ENCODE data around the gene ERVH48-1. TPM values are rescaled to one million over a fixed set of nuclear protein-coding genes. Genes with fewer than 3 reads are reported as not detected.
"Not testable (repeated sequence)": the region's sequence is repeated elsewhere in the genome, so short reads cannot be mapped to it uniquely, and the experiment has no call there.

ERVH48-1 gene
- total RNA-seq, 1 donor from 2014 or later = 0.39 TPM

- intact Hi-C loops (cut with micrococcal nuclease) = not testable (repeated sequence)
These were observed 16.9 kb downstream of the ERVH48-1 start for GRCh38 chr21:42908484-42908883.

- intact Hi-C loops (cut with micrococcal nuclease) = no loop called here
These were observed 19.2 kb downstream of the ERVH48-1 start for GRCh38 chr21:42906233-42906632.

GRCh38 chr21:42905195-42905594 is 20.2 kb downstream of the ERVH48-1 start:
- intact Hi-C loops (cut with micrococcal nuclease) = no loop called here

- intact Hi-C loops (cut with micrococcal nuclease) = no loop called here
These were observed 21.6 kb downstream of the ERVH48-1 start for GRCh38 chr21:42903817-42904216.

GRCh38 chr21:42900446-42900845 is 25.0 kb downstream of the ERVH48-1 start:
- intact Hi-C loops (cut with micrococcal nuclease) = no loop called here

GRCh38 chr21:42892931-42893755 is 32.3 kb downstream of the ERVH48-1 start, which contains the start of gene NDUFV3:
TSS of gene NDUFV3 (plus strand) at chr21:42893309. CDS start at chr21:42893334, 25 bp downstream.
- intact Hi-C loops (cut with micrococcal nuclease) = loop anchor here (1.0 kb wide), 2 partner anchors 14 to 81 kb away; partner anchors contain the start of genes PKNOX1 and WDR4

- intact Hi-C loops (cut with micrococcal nuclease) = no loop called here
These were observed 32.9 kb downstream of the ERVH48-1 start for GRCh38 chr21:42892582-42892930.

- intact Hi-C loops (cut with micrococcal nuclease) = no loop called here
These were observed 38.1 kb downstream of the ERVH48-1 start for GRCh38 chr21:42887326-42887725.

- intact Hi-C loops (cut with micrococcal nuclease) = no loop called here
These were observed 41.5 kb downstream of the ERVH48-1 start for GRCh38 chr21:42883921-42884320.

GRCh38 chr21:42880352-42880751 is 45.1 kb downstream of the ERVH48-1 start:
- intact Hi-C loops (cut with micrococcal nuclease) = no loop called here

- intact Hi-C loops (cut with micrococcal nuclease) = loop anchor here (1.0 to 5.0 kb wide), 3 partner anchors 14 to 272 kb away; partner anchors contain the start of genes NDUFV3 and PKNOX1
These were observed 46.2 kb downstream of the ERVH48-1 start, which contains the start of gene WDR4 for GRCh38 chr21:42878993-42879787. TSS of gene WDR4 (minus strand) at chr21:42879539. CDS start at chr21:42879495, 44 bp downstream.

- intact Hi-C loops (cut with micrococcal nuclease) = loop anchor here (5.0 kb wide), 1 partner anchor 271 kb away; no protein-coding TSS in a partner anchor
These were observed 46.8 kb downstream of the ERVH48-1 start for GRCh38 chr21:42878678-42878992.

- intact Hi-C loops (cut with micrococcal nuclease) = loop anchor here (5.0 kb wide), 1 partner anchor 269 kb away; no protein-coding TSS in a partner anchor
These were observed 49.6 kb downstream of the ERVH48-1 start for GRCh38 chr21:42875811-42876210.

- intact Hi-C loops (cut with micrococcal nuclease) = no loop called here
These were observed 52.3 kb downstream of the ERVH48-1 start for GRCh38 chr21:42873096-42873495.

GRCh38 chr21:42868196-42868595 is 57.2 kb downstream of the ERVH48-1 start:
- intact Hi-C loops (cut with micrococcal nuclease) = no loop called here

Other genes with a start within 250 kb of the ERVH48-1 start
- 44.9 and 49.7 TPM in 2 replicates for gene WDR4, start 46.1 kb downstream of the ERVH48-1 start, total RNA-seq
- gene NDUFV3, start 32.3 kb downstream of the ERVH48-1 start, total RNA-seq = 29.2 and 32.0 TPM in 2 replicates
- 31.3 and 32.2 TPM in 2 replicates for gene PKNOX1, start 48.9 kb upstream of the ERVH48-1 start, total RNA-seq
- gene CBS, start 150.2 kb upstream of the ERVH48-1 start, total RNA-seq = 20.8 and 22.0 TPM in 2 replicates
- 6.1 and 7.5 TPM in 2 replicates for gene U2AF1, start 181.9 kb upstream of the ERVH48-1 start, total RNA-seq
- gene CRYAA, start 243.4 kb upstream of the ERVH48-1 start, total RNA-seq = not detected in 2 replicates